C4-2B (cell line): ENCODE data around the gene CNBD2.

Source experiments
- H3K27ac ChIP-seq: fragments of 450-650 bp; 2 replicates; pipeline ENCODE4 v1.5.1; 2017
- CTCF ChIP-seq: fragments of 450-650 bp; conservative IDR thresholded peaks from 2 replicates; pipeline ENCODE4 v1.5.1; 2017; ENCODE audit warnings: mild to moderate bottlenecking
- ZFX ChIP-seq: fragments of 450-650 bp; IDR thresholded peaks from 2 replicates; pipeline ENCODE4 v1.6.1; 2017

CNBD2 gene

GRCh38 chr20:35967979-35968640, at the start of gene CNBD2:
TSS of gene CNBD2 (plus strand) at chr20:35968590. CDS start at chr20:35968763, 173 bp downstream.
- no peak for TF ChIP-seq ZFX
- no peak for TF ChIP-seq CTCF
- no peak within 1 kb of the TSS for H3K27ac ChIP-seq

GRCh38 chr20:35920523-35920922, 47.9 kb upstream of the CNBD2 start:
- TF ChIP-seq CTCF = no peak
- no peak for TF ChIP-seq ZFX
- no peak overlapping the region for H3K27ac ChIP-seq

- TF ChIP-seq ZFX (no peak), CTCF (no peak)
- H3K27ac ChIP-seq = no peak overlapping the region
These were observed 39.1 kb upstream of the CNBD2 start for GRCh38 chr20:35929301-35929700.

GRCh38 chr20:35934050-35934449, 34.3 kb upstream of the CNBD2 start:
- no peak for TF ChIP-seq ZFX
- TF ChIP-seq CTCF = no peak
- H3K27ac ChIP-seq = no peak overlapping the region

GRCh38 chr20:35939264-35939663, 29.1 kb upstream of the CNBD2 start:
- H3K27ac ChIP-seq = no peak overlapping the region
- no peak for TF ChIP-seq CTCF
- TF ChIP-seq ZFX = no peak

- H3K27ac ChIP-seq = no peak overlapping the region
- TF ChIP-seq ZFX (no peak), CTCF (no peak)
These were observed 26.8 kb upstream of the CNBD2 start for GRCh38 chr20:35941620-35942019.

GRCh38 chr20:35942243-35942642, 26.1 kb upstream of the CNBD2 start:
- H3K27ac ChIP-seq = no peak overlapping the region
- TF ChIP-seq ZFX (no peak), CTCF (no peak)
